Activated CD8-positive, alpha-beta T cell treated with anti-CD3 and anti-CD28 coated beads for 36 hours (primary cell): ENCODE data around the gene GNB2. TPM values are rescaled to one million over a fixed set of nuclear protein-coding genes. Genes with fewer than 3 reads are reported as not detected.

Source experiments
- ATAC-seq: fragments of 200-7000 bp; cut with Tn5 transposase; one replicate; pipeline ENCODE4 v1.10.0; 2021; ENCODE audit warnings: mild to moderate bottlenecking, moderate library complexity
- CTCF ChIA-PET: fragments of 350-600 bp; sonication (Branson Sonifier 250); formaldehyde crosslinking; loops from one replicate; lab custom pipeline; 2021; ENCODE audit warnings: antibody characterized with exemption; lab: Charles Lee
- POLR2A ChIA-PET: fragments of 350-600 bp; sonication (Branson Sonifier 250); formaldehyde crosslinking; loops from one replicate; lab custom pipeline; 2021; ENCODE audit warnings: antibody characterized with exemption; lab: Charles Lee
- DNase-seq: peaks from one replicate; pipeline ENCODE4 v3.0.0-alpha.2; 2020
- H3K27ac Mint-ChIP-seq: one replicate; pipeline ENCODE4 v1.8.0; 2021; ENCODE audit warnings: mild to moderate bottlenecking, mixed read lengths
- H3K27me3 Mint-ChIP-seq: one replicate; pipeline ENCODE4 v1.8.0; 2021; ENCODE audit warnings: mixed read lengths
- H3K36me3 Mint-ChIP-seq: one replicate; pipeline ENCODE4 v1.8.0; 2021; ENCODE audit warnings: low read depth, mixed read lengths
- H3K4me1 Mint-ChIP-seq: one replicate; pipeline ENCODE4 v1.8.0; 2021; ENCODE audit warnings: low read depth, mixed read lengths
- H3K4me3 Mint-ChIP-seq: one replicate; pipeline ENCODE4 v1.8.0; 2021; ENCODE audit warnings: mild to moderate bottlenecking, moderate library complexity, mixed read lengths
- H3K9me3 Mint-ChIP-seq: one replicate; pipeline ENCODE4 v1.8.0; 2021; ENCODE audit warnings: mixed read lengths
- intact Hi-C: fragments of 100-400 bp; cut with micrococcal nuclease; formaldehyde crosslinking; loops from one replicate; pipeline ENCODE4 v1.10.0; 2022
- total RNA-seq, 2 experiments: library from RNA; stranded (reverse); gene quantifications; one replicate each; pipeline ENCODE4 v1.2.3, GENCODE V29; 2021
- TF ChIP-seq, protein P1 (sequence below): fragments of 200-600 bp; IDR thresholded peaks from one replicate; pipeline ENCODE4 v1.8.0; 2022; ENCODE audit warnings: antibody characterized with exemption, mild to moderate bottlenecking

GNB2 gene
- total RNA-seq, 2 experiments from 2014 or later: 192 TPM

GRCh38 chr7:100627238-100627549 is 46.3 kb upstream of the GNB2 start:
- intact Hi-C loops: no loop called here
- peak overlapping the region; percentile 81 for H3K27ac Mint-ChIP-seq

DNA sequence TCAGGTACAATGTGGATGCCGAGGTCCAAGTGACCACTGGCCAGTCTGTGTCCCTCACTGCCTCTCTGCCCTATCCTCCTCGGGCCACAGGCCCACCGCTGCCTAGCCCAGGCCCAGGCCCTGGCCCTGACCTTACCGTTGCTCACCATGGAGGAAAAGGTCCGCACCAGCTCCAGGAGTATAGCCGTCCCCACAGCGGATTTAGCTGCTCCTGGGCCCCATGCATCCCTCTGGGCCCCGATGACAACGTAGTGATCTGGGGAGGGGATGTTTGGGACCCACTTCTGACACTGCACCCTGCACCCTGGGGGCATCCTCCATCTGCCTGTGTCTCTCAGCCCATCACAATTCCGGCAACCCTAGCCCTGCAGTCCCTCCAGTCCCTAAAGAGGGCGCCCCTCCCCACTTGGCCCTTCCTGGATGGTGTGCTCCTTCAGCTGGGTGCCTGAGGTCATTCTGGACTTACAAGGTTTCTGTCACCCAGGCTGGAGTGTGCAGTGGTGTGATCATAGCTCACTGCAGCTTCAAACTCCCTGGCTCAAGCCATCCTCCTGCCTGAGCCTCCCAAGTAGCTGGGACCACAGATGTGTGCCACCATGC is 44.3 kb upstream of the GNB2 start:
- H3K27me3 Mint-ChIP-seq: peaks cover 2% of the 10 kb centered on the region
- no peaks in the 10 kb centered on the region for H3K9me3 Mint-ChIP-seq
- TF ChIP-seq, protein P1, sequence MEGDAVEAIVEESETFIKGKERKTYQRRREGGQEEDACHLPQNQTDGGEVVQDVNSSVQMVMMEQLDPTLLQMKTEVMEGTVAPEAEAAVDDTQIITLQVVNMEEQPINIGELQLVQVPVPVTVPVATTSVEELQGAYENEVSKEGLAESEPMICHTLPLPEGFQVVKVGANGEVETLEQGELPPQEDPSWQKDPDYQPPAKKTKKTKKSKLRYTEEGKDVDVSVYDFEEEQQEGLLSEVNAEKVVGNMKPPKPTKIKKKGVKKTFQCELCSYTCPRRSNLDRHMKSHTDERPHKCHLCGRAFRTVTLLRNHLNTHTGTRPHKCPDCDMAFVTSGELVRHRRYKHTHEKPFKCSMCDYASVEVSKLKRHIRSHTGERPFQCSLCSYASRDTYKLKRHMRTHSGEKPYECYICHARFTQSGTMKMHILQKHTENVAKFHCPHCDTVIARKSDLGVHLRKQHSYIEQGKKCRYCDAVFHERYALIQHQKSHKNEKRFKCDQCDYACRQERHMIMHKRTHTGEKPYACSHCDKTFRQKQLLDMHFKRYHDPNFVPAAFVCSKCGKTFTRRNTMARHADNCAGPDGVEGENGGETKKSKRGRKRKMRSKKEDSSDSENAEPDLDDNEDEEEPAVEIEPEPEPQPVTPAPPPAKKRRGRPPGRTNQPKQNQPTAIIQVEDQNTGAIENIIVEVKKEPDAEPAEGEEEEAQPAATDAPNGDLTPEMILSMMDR: peak; percentile 29
- peaks cover 36% of the 10 kb centered on the region for H3K4me1 Mint-ChIP-seq
- CTCF ChIA-PET: interaction anchor here (0.8 to 4.8 kb wide), 9 partner anchors 9 to 96 kb away, joined by 3 to 16 read pairs (median 5); partner anchors contain the start of genes FBXO24, GNB2 and POP7
- H3K27ac Mint-ChIP-seq: no peak overlapping the region
- intact Hi-C loops: no loop called here
- H3K4me3 Mint-ChIP-seq: no peak overlapping the region
- POLR2A ChIA-PET: interaction anchor here (0.8 to 2.1 kb wide), 6 partner anchors 10 to 222 kb away, joined by 3 to 5 read pairs (median 3); partner anchors contain the start of gene MOSPD3
- no peak for ATAC-seq
- peak; percentile 55 for DNase-seq
- H3K36me3 Mint-ChIP-seq: peaks cover 2% of the 10 kb centered on the region

More at GRCh38 chr7:100627238-100627549, 46.3 kb upstream of the GNB2 start:
- TF ChIP-seq, protein P1: no peak
- Mint-ChIP-seq H3K36me3 (peaks cover under 1% of the 10 kb centered on the region), H3K4me3 (peak overlapping the region; percentile 72), H3K27me3 (peaks cover under 1% of the 10 kb centered on the region), H3K4me1 (peaks cover 25% of the 10 kb centered on the region), H3K9me3 (no peaks in the 10 kb centered on the region)
- POLR2A ChIA-PET: interaction anchor here (1.0 to 2.9 kb wide), 2 partner anchors 13 to 42 kb away, joined by 3 to 13 read pairs; partner anchors contain the start of genes FBXO24 and LRCH4
- CTCF ChIA-PET: interaction anchor here (0.5 to 4.8 kb wide), 6 partner anchors 11 to 454 kb away, joined by 3 to 16 read pairs (median 10); partner anchors contain the start of genes MOSPD3 and POP7
- DNase-seq (no peak), ATAC-seq (no peak)

- ATAC-seq (no peak), DNase-seq (no peak)
- Mint-ChIP-seq H3K4me1 (peaks cover 36% of the 10 kb centered on the region), H3K4me3 (no peak overlapping the region), H3K27ac (peak overlapping the region; percentile 51), H3K36me3 (peaks cover 3% of the 10 kb centered on the region), H3K27me3 (peaks cover 4% of the 10 kb centered on the region), H3K9me3 (no peaks in the 10 kb centered on the region)
- TF ChIP-seq, protein P1: no peak
- intact Hi-C loops: no loop called here
- POLR2A ChIA-PET: interaction anchor here (0.9 to 2.1 kb wide), 5 partner anchors 16 to 221 kb away, joined by 3 to 5 read pairs (median 3); no protein-coding TSS in a partner anchor
- CTCF ChIA-PET: interaction anchor here (1.0 to 1.8 kb wide), 9 partner anchors 9 to 96 kb away, joined by 4 to 8 read pairs (median 5); partner anchors contain the start of genes FBXO24, GNB2, MOSPD3 and POP7
Observed at GRCh38 chr7:100630066-100630465, 43.5 kb upstream of the GNB2 start.

DNA sequence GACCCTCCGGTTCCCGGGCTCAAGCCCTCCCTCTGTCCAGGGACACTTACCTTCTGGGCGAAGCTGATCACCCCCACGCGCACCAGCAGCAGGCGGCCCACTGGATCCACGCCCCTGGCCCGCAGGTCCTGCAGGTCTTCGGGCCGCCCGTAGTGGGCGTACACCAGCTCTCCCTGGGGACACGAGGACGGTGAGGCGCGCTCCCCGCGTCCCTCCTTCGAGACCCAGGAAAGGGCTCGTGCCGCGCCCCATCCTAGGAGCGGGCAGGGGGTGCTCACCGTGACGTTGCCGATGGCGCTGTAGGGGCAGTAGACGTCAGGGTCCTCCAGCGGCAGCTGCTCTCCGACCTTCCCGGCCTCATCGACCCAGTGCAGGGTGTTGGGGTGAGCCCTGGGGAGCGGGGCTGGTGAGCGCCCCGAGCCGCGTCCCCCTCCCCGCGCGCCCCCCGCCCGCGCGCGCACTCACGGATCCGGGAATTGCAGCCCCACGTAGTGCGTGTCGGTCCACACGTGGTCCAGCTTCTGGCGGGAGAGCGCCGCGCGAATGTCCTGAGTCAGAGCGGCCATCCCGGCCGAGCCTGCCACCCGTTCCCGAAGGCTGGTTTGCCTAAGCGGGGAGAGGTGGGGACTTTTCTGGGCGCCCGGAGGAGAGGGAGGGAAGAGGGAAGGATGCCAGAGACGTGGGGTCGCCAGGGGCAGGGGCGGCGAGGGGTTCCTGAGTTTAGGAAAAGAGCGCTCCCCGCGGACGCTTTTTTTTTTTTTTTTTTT is 40.4 kb upstream of the GNB2 start:
- ATAC-seq (peak; percentile 77), DNase-seq (peak; percentile 73)
- H3K27ac Mint-ChIP-seq: peak overlapping the region; percentile 93
- intact Hi-C loops: no loop called here
- H3K9me3 Mint-ChIP-seq: no peaks in the 10 kb centered on the region
- H3K4me1 Mint-ChIP-seq: peaks cover 23% of the 10 kb centered on the region
- peaks cover 4% of the 10 kb centered on the region for H3K27me3 Mint-ChIP-seq
- TF ChIP-seq, protein P1: peak; percentile 51
- ChIA-PET CTCF (interaction anchor here (0.9 to 4.2 kb wide), 17 partner anchors 7 to 219 kb away, joined by 3 to 46 read pairs (median 6); partner anchors contain the start of genes FBXO24, GIGYF1, LRCH4 and MOSPD3), POLR2A (interaction anchor here (0.5 to 1.3 kb wide), 9 partner anchors 17 to 576 kb away, joined by 3 to 4 read pairs (median 3); partner anchors contain the start of genes MOSPD3 and POP7)
- peak overlapping the region; percentile 82 for H3K4me3 Mint-ChIP-seq
- peaks cover 6% of the 10 kb centered on the region for H3K36me3 Mint-ChIP-seq
